Osteoblast (primary cell): ENCODE data around the gene GDPD5. TPM values are rescaled to one million over a fixed set of nuclear protein-coding genes. Genes with fewer than 3 reads are reported as not detected.
A peak's percentile ranks its signal among the peaks of the same experiment; 100 is the strongest.

Experiments
- DNase-seq: peaks from one replicate; pipeline ENCODE4 v3.0.0; 2011; ENCODE audit warnings: low spot score, mixed read lengths; ENCODE audit not compliant: insufficient read length; ENCODE audit errors: missing footprints
- H2AFZ ChIP-seq: 2 replicates; pipeline ENCODE4 v1.6.0; 2011; ENCODE audit warnings: mild to moderate bottlenecking, low read length
- H3K27ac ChIP-seq: 2 replicates; pipeline ENCODE4 v1.5.1; 2011; ENCODE audit warnings: mild to moderate bottlenecking, low read depth, low read length, moderate library complexity
- H3K27me3 ChIP-seq: 2 replicates; pipeline ENCODE4 v1.6.0; 2012; ENCODE audit warnings: mild to moderate bottlenecking, control low read depth, inconsistent platforms, low read length, moderate library complexity; ENCODE audit not compliant: insufficient read depth
- H3K36me3 ChIP-seq: 2 replicates; pipeline ENCODE4 v1.5.1; 2011; ENCODE audit warnings: mild to moderate bottlenecking, low read length, control low read depth, moderate library complexity; ENCODE audit not compliant: insufficient read depth
- H3K4me1 ChIP-seq: 2 replicates; pipeline ENCODE4 v1.5.1; 2011; ENCODE audit warnings: mild to moderate bottlenecking, low read length, control low read depth, moderate library complexity; ENCODE audit not compliant: insufficient read depth
- H3K4me2 ChIP-seq: 2 replicates; pipeline ENCODE4 v1.6.0; 2011; ENCODE audit warnings: mild to moderate bottlenecking, low read length; ENCODE audit not compliant: insufficient read depth
- H3K4me3 ChIP-seq: fragments of 200-600 bp; sonication (generic); 3 replicates; pipeline ENCODE4 v1.5.1; 2012; ENCODE audit warnings: mild to moderate bottlenecking, low read length, inconsistent platforms; ENCODE audit not compliant: insufficient read depth
- H3K79me2 ChIP-seq: 2 replicates; pipeline ENCODE4 v1.6.0; 2012; ENCODE audit warnings: mild to moderate bottlenecking, low read length, control low read depth, inconsistent platforms; ENCODE audit not compliant: insufficient read depth
- H3K9me3 ChIP-seq: 2 replicates; pipeline ENCODE4 v1.5.1; 2011; ENCODE audit warnings: low read depth, low read length, control low read depth
- H4K20me1 ChIP-seq: 2 replicates; pipeline ENCODE4 v1.6.0; 2012; ENCODE audit warnings: mild to moderate bottlenecking, low read length, control low read depth; ENCODE audit not compliant: insufficient read depth
- CTCF ChIP-seq: IDR thresholded peaks from 2 replicates; pipeline ENCODE4 v1.5.1; 2011; ENCODE audit warnings: mild to moderate bottlenecking, low read depth, low read length, moderate library complexity; ENCODE audit errors: extremely low read depth
- total RNA-seq: library from RNA; depleted of rRNA; stranded (reverse); fragments of >200 nt; gene quantifications from 2 replicates; pipeline ENCODE4 v1.2.3, GENCODE V29; 2012

GDPD5 gene
- total RNA-seq, 1 donor, result 13.4 TPM

- Histone ChIP-seq H3K9me3 (peaks cover 2% of the 10 kb centered on the region), H3K27me3 (peaks cover 12% of the 10 kb centered on the region), H3K4me3 (no peak overlapping the region), H3K4me1 (peaks cover 3% of the 10 kb centered on the region), H4K20me1 (no peaks in the 10 kb centered on the region), H3K79me2 (peaks cover 2% of the 10 kb centered on the region), H3K36me3 (peaks cover 17% of the 10 kb centered on the region), H3K4me2 (no peak overlapping the region), H2AFZ (no peak overlapping the region), H3K27ac (no peak overlapping the region)
- peak; percentile 88 for DNase-seq
- peak; percentile 28 for TF ChIP-seq CTCF
Observed at GRCh38 chr11:75425422-75425821, 100.3 kb downstream of the GDPD5 start.

DNA sequence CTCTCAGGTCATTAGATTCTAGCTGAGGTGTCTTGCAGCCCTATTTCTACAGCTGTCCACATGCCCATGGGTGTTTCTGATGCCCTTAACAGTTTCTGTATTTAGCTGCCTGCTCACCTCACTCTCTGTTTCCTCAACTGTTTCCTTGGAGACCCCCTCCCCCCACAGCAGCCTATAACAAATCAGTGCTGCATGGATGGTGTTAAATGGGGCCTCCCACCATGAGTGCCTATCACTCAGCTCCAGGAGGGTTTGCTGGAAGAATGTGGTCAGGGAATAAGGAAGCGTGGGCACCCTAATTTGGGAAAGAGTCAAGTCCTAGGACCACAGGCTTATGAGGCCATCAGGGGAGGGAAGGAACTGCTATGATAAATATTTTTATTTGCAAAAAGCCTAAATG, 101.3 kb downstream of the GDPD5 start:
- no peak overlapping the region for H2AFZ ChIP-seq
- H4K20me1 ChIP-seq, result no peaks in the 10 kb centered on the region
- no peak overlapping the region for H3K4me2 ChIP-seq
- H3K4me1 ChIP-seq, result peaks cover 2% of the 10 kb centered on the region
- H3K4me3 ChIP-seq, result no peak overlapping the region
- peaks cover 17% of the 10 kb centered on the region for H3K36me3 ChIP-seq
- peaks cover 5% of the 10 kb centered on the region for H3K27me3 ChIP-seq
- H3K27ac ChIP-seq, result no peak overlapping the region
- no peak for TF ChIP-seq CTCF
- H3K9me3 ChIP-seq, result peaks cover 1% of the 10 kb centered on the region
- DNase-seq, result peak; percentile 70
- H3K79me2 ChIP-seq, result peaks cover 2% of the 10 kb centered on the region

- no peaks in the 10 kb centered on the region for H4K20me1 ChIP-seq
- no peaks in the 10 kb centered on the region for H3K27me3 ChIP-seq
- no peak overlapping the region for H3K4me2 ChIP-seq
- no peaks in the 10 kb centered on the region for H3K9me3 ChIP-seq
- H3K36me3 ChIP-seq, result peaks cover 17% of the 10 kb centered on the region
- no peak overlapping the region for H3K27ac ChIP-seq
- H3K4me1 ChIP-seq, result peaks cover 9% of the 10 kb centered on the region
- peaks cover 2% of the 10 kb centered on the region for H3K79me2 ChIP-seq
- peak; percentile 84 for DNase-seq
- H3K4me3 ChIP-seq, result no peak overlapping the region
- no peak overlapping the region for H2AFZ ChIP-seq
- no peak for TF ChIP-seq CTCF
Observed at GRCh38 chr11:75423721-75424120, 102.0 kb downstream of the GDPD5 start.

DNA sequence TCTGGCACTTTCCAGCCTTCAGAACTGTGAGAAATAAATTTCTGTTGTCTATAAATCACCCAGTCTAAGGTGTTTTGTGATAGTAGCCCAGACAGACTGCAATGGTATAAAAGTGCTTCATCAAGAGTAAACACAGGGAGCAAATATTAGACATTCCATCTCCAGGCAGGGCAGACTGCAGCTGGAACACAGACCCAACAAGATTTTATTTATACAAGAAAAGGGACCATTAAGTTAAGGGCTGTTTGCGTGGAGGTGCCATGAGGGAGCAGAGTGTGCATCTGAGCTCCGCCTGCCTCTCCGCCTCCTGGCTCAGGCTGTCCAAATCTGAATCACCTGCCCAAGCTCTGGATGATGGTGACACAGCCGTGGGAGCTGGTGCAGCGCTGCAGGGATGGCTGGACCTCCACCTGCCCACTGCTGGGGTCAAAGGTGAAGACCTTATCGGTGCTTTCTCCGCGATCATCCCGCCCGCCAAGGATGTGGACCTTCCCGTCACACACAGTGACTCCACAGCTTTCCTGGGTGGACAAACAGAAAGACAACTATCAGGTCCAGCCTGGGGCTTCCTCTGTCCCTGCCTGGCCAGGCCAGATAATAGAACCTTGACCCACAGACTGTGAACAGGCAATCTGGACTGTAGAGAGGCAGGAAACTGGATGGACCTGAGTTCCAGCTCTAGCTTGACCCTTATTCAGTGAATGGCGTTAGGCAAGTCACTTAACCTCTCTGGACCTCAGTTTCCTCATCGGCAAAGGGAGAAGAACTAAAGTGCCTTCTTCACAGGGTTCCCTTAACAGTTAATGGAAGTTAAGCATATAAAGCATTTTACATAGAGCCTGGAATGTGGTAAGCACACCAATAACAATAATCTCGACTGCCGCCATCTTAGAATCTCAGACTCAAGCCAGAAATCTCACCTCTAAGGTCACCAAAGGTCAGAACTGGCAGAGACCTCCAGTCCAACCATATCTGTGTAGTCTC, 103.2 kb downstream of the GDPD5 start:
- Histone ChIP-seq H3K4me1 (peaks cover 21% of the 10 kb centered on the region), H3K79me2 (peaks cover 2% of the 10 kb centered on the region), H3K4me2 (no peak overlapping the region), H3K27ac (no peak overlapping the region), H3K36me3 (peaks cover 17% of the 10 kb centered on the region), H3K9me3 (no peaks in the 10 kb centered on the region), H3K27me3 (no peaks in the 10 kb centered on the region), H2AFZ (no peak overlapping the region), H4K20me1 (no peaks in the 10 kb centered on the region), H3K4me3 (no peak overlapping the region)
- peak; percentile 83 for DNase-seq
- no peak for TF ChIP-seq CTCF
